ENCODE data around the gene PROC.

The PROC gene

DNA sequence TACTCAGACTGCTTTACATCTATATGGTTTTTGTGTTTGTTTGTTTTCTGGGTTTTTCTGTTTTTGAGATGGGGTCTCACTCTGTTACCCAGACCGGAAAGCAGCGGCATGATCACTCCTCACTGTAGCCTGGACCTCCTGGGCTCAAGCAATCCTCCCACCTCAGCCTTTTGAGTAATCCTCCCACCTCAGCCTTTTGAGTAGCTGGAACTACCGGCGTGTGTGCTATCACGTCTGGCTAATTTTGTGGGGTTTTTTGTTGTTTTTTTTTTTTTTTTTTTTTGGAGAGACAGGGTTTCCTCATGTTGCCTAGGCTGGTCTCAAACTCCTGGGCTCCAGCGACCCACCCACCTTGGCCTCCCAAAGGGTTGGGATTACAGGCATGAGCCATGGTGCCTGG is 39.5 kb upstream of the PROC start:
- DNase-seq (ENCODE audit: low read depth): no peak
- no peak overlapping the region for H3K4me3 ChIP-seq (ENCODE audit: low read depth, low read length)
- TF ChIP-seq, protein P1, sequence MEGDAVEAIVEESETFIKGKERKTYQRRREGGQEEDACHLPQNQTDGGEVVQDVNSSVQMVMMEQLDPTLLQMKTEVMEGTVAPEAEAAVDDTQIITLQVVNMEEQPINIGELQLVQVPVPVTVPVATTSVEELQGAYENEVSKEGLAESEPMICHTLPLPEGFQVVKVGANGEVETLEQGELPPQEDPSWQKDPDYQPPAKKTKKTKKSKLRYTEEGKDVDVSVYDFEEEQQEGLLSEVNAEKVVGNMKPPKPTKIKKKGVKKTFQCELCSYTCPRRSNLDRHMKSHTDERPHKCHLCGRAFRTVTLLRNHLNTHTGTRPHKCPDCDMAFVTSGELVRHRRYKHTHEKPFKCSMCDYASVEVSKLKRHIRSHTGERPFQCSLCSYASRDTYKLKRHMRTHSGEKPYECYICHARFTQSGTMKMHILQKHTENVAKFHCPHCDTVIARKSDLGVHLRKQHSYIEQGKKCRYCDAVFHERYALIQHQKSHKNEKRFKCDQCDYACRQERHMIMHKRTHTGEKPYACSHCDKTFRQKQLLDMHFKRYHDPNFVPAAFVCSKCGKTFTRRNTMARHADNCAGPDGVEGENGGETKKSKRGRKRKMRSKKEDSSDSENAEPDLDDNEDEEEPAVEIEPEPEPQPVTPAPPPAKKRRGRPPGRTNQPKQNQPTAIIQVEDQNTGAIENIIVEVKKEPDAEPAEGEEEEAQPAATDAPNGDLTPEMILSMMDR (IDR thresholded peaks at IDR 0.05; ENCODE audit: insufficient read depth, low read depth, low read length, missing control alignments): no peak

DNA sequence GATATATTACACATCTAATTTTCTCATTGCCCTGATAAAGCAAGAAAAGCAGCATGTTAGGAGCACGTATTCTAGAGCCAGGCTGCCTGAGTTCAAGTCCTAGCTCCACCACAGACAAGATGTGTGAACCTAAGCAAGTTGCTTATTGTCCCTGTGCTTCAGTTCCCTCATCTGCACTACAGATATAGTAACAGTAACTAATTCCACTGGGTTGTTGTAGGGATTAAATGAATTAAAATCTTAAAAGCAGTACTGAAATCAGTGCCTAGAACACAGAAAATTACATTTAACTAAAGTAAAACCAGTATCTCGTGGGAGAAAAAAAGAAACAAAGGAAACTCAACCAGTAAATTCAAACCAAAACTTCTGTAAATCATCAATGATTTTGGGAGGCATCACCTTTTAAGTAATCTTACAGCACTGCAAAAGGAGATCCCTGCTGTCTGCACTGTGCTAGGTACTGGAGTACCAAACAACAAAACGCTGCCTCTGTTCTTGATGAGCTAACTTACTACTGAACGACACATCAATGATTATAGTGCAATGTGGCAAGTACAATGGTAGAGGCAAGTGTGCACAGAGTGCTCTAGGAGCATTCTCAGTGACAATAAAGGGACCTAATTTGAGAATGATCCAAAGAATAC is 38.4 kb upstream of the PROC start:
- TF ChIP-seq, protein P1 (IDR thresholded peaks at IDR 0.05; ENCODE audit: insufficient read depth, low read depth, low read length, missing control alignments): no peak
- no peak overlapping the region for H3K4me3 ChIP-seq (ENCODE audit: low read depth, low read length)
- DNase-seq (ENCODE audit: low read depth): no peak

- TF ChIP-seq, protein P1 (IDR thresholded peaks at IDR 0.05; ENCODE audit: insufficient read depth, low read depth, low read length, missing control alignments): no peak
- H3K4me3 ChIP-seq (ENCODE audit: low read depth, low read length): no peak overlapping the region
- DNase-seq (ENCODE audit: low read depth): no peak
Measured at GRCh38 chr2:127381762-127382161, 36.5 kb upstream of the PROC start.

- H3K4me3 ChIP-seq (ENCODE audit: low read depth, low read length): no peak overlapping the region
- TF ChIP-seq, protein P1 (IDR thresholded peaks at IDR 0.05; ENCODE audit: insufficient read depth, low read depth, low read length, missing control alignments): no peak
Measured at GRCh38 chr2:127382831-127383230, 35.4 kb upstream of the PROC start.

DNA sequence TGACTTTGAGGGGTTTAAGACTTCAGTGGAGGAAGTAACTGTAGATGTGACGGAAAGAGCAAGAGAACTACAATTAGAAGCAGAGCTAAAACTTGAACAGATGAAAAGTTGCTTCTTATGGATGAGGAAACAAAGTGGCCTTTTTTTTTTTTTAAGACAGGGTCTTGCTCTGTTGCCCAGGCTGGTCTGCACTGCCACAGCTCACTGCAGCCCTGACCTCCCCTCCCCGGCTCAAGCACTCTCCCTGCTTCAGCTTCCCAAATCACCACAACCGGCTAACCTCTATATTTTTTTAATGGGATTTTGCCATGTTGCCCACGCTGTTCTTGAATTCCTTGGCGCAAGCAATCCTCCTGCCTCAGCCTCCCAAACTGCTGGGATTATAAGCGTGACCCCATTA is 33.7 kb upstream of the PROC start:
- TF ChIP-seq, protein P1 (IDR thresholded peaks at IDR 0.05; ENCODE audit: insufficient read depth, low read depth, low read length, missing control alignments): no peak
- DNase-seq (ENCODE audit: low read depth): no peak
- no peak overlapping the region for H3K4me3 ChIP-seq (ENCODE audit: low read depth, low read length)

More at GRCh38 chr2:127382831-127383230, 35.4 kb upstream of the PROC start:
- DNase-seq (ENCODE audit: low read depth): no peak

DNA sequence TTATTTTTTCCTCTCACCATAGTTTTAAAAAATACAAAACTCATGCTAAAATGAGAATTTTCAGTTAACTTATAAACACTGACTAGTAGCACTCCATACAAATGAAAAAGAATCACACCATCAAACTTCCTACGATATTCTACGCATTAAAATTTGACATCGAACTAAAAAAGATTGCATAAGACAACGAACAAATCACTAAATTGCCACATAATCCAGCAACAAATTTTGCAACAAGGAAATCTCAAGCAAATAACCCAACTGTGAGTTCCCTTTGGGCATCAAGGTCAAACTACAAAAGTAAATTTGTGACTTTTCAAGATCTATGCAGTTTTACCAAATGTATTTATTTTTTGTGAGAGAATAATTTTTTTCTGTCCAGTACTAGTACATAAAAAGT is 32.0 kb upstream of the PROC start:
- DNase-seq (ENCODE audit: low read depth): no peak
- TF ChIP-seq, protein P1 (IDR thresholded peaks at IDR 0.05; ENCODE audit: insufficient read depth, low read depth, low read length, missing control alignments): no peak
- H3K4me3 ChIP-seq (ENCODE audit: low read depth, low read length): peak overlapping the region; percentile 63
